Head of caudate nucleus (tissue), 42 donors: Measurements from ENCODE around the gene IDNK.

Source experiments
- DNase-seq, 42 donors: peaks; one replicate each; pipeline versions ENCODE4 v3.0.0 to v3.0.0-alpha.2; 2020 to 2021; ENCODE audit warnings: mixed read lengths in 7 of 42
- intact Hi-C: fragments of 100-400 bp; cut with DNase I; formaldehyde crosslinking; loops from one replicate; pipeline ENCODE4 v1.15.0; 2022

The IDNK gene

DNA sequence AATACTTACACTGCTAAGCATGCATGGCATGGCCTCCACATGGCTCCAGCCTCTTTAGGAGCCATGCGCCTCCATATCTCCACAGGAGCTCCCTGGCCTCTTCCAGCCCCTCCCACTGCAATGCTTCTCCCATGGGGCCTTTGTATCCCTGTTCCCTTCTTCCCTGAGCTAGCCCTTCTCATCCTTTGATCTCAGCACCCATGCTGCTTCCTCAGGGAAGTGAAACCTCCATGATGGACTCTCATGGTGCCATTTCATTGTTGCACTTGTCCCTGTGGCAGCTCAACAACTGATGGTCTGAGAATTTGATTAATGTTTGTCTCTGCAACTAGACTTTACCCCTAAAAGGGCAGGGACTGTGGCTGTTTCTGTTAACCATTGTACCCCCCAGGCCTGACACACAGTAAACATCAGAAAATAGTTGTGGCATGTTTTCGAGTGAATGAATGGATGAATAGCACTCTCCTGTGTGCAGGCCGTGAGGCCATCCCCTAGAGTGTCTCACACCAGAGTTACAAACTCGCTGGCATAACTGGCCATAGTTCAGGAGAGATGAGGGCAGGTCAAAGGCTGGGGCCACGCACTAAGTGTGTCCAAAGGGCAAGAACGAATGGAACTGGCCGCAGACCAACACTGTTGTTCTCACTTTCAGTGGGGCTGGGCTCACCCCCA is 6.6 kb downstream of the IDNK start:
- DNase-seq, result no peak
- intact Hi-C loops, result loop anchor here (10.0 kb wide), 1 partner anchor 75 kb away; the partner anchor contains the start of gene UBQLN1

- DNase-seq, result no peak
- intact Hi-C loops, result no loop called here
Observed at GRCh38 chr9:83630938-83631457, 8.1 kb downstream of the IDNK start.

GRCh38 chr9:83633255-83633654 is 10.3 kb downstream of the IDNK start:
- no peak for DNase-seq
- intact Hi-C loops, result no loop called here

- intact Hi-C loops, result no loop called here
Observed at GRCh38 chr9:83633676-83634075, 10.7 kb downstream of the IDNK start.

GRCh38 chr9:83636813-83637212 is 13.9 kb downstream of the IDNK start:
- intact Hi-C loops, result no loop called here
- no peak for DNase-seq

More at GRCh38 chr9:83633676-83634075, 10.7 kb downstream of the IDNK start:
- no peak for DNase-seq

DNA sequence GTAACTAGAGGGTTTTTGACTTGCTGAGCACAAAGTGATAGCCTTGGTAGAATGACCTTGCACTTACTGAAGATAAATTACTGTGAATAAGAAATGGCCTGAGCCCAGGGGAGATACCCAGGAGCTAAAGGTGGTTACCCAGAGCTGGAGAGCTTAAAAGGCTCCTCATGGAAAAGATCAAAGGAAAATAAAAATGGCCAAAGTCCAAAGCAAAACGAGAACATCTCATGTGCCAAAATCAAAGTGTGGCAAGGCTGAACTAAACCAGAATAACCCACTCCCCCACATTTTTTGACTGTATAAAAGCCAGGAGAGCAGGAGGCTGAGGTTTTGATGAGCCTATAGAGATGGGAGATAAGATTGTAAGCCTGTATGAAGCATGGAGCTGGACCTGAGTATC is 14.4 kb downstream of the IDNK start:
- no peak for DNase-seq
- intact Hi-C loops, result no loop called here

GRCh38 chr9:83639266-83639665 is 16.3 kb downstream of the IDNK start:
- intact Hi-C loops, result no loop called here
- no peak for DNase-seq

DNA sequence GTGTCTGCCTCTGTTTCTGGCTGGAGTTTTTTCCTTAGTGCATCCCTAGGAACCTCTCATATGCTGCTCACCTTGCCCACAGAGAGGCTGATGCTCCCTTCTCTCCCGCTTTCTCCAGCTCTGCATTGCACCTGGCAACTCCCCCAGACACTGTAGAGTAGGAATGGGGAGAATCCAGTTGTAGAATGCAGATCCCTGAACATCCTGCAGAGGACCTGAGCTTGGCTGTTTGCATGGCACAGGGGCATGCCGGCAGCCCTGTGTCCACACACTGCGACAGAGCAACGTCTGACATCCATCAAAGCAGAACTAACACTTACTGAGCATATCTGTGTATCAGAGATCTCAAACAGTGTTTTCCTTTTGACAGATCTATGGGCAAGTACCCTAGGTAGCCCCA is 19.9 kb downstream of the IDNK start:
- DNase-seq, result no peak

GRCh38 chr9:83646500-83647239 is 23.7 kb downstream of the IDNK start:
- no peak for DNase-seq
- intact Hi-C loops, result no loop called here

More for the DNA sequence above, 19.9 kb downstream of the IDNK start:
- intact Hi-C loops, result no loop called here

GRCh38 chr9:83649080-83649479 is 26.1 kb downstream of the IDNK start:
- DNase-seq, result peak in 40 of 42 donors; percentile 37 to 88 (median 63)
- intact Hi-C loops, result no loop called here

GRCh38 chr9:83649515-83649914 is 26.6 kb downstream of the IDNK start:
- intact Hi-C loops, result no loop called here
- no peak for DNase-seq

GRCh38 chr9:83651558-83651957 is 28.6 kb downstream of the IDNK start:
- intact Hi-C loops, result no loop called here
- no peak for DNase-seq

DNA sequence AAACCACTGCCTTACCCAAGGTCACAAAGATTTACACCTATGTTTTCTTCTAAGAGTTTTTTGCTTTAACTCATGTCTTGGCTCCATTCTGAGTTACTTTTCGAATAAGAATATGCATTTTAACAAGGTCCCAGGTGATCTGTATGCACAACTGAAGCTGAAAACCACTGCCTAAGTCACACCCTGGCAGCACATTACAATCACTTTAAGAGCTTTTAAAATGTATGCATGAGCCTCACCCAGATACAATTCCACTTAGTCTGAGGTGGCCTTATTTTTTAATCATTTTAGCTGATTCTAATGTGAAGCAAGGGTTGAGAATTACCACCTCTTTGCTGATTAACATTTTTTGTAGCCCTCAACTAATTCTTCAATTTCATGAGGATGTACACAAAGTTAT is 29.5 kb downstream of the IDNK start:
- intact Hi-C loops, result no loop called here
- DNase-seq, result no peak

GRCh38 chr9:83655433-83655832 is 32.5 kb downstream of the IDNK start:
- no peak for DNase-seq
- intact Hi-C loops, result no loop called here

DNA sequence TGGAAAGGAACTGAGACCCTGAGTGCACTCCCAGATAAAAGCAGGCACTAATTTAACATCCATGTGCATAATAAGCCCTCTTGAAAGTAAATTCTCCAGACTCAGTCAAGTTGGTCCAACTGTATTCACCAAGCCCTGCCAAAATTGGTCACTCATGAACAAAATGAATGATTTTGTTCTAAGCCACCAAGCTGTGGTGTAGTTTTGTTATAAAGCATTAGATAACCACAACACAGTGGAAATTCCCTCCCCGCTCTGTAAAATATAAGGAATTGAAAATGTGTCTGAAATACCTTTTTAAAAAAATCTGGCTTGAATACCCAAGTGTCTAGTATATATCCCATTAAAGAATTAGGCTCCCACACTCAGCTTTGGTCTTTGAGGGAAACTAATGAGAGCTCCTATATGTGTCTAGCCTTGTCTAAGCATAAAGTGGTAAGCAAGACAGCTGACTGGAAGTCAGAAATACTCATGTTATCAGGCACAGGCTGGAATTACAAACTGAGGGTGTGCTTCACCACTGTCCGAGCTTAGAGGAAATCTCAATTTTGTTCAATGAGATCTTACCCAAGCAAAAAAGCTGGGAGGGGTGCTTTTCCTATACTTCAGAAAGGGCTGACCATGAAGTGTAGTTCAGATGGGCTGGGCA is 33.2 kb downstream of the IDNK start:
- intact Hi-C loops, result no loop called here
- no peak for DNase-seq

DNA sequence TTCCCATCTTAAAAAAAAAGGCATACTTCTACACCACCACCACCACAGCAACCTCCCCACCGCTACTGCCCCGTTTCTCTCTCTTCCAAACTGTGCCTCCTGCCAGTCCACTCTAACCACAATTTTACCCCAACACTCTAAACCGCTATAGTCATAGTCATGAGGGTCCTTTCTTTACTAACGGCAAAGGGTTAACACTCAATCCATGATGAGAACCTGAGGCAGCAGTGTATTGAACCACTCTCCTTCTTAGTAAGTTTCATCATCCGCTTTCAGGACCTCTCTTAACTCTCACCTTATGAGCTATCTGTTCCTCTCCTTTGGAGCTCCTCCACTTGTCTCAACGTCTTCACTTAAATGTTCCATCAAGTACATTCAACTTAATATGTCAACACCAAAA is 34.0 kb downstream of the IDNK start:
- DNase-seq, result no peak
- intact Hi-C loops, result no loop called here

GRCh38 chr9:83662933-83663332 is 40.0 kb downstream of the IDNK start:
- intact Hi-C loops, result no loop called here
- DNase-seq, result no peak

GRCh38 chr9:83665580-83666200 is 42.7 kb downstream of the IDNK start:
- intact Hi-C loops, result no loop called here
- no peak for DNase-seq

GRCh38 chr9:83669067-83669466 is 46.1 kb downstream of the IDNK start:
- DNase-seq, result no peak
- intact Hi-C loops, result no loop called here

- intact Hi-C loops, result no loop called here
Observed at GRCh38 chr9:83670381-83670780, 47.4 kb downstream of the IDNK start.

More at GRCh38 chr9:83670381-83670780, 47.4 kb downstream of the IDNK start:
- DNase-seq, result no peak
